Retina (tissue), 1 donor: ENCODE results near the gene CRTAC1.

Source experiments
- DNase-seq: peaks from one replicate; pipeline ENCODE4 v3.0.0-alpha.2; 2016

Gene CRTAC1

DNA sequence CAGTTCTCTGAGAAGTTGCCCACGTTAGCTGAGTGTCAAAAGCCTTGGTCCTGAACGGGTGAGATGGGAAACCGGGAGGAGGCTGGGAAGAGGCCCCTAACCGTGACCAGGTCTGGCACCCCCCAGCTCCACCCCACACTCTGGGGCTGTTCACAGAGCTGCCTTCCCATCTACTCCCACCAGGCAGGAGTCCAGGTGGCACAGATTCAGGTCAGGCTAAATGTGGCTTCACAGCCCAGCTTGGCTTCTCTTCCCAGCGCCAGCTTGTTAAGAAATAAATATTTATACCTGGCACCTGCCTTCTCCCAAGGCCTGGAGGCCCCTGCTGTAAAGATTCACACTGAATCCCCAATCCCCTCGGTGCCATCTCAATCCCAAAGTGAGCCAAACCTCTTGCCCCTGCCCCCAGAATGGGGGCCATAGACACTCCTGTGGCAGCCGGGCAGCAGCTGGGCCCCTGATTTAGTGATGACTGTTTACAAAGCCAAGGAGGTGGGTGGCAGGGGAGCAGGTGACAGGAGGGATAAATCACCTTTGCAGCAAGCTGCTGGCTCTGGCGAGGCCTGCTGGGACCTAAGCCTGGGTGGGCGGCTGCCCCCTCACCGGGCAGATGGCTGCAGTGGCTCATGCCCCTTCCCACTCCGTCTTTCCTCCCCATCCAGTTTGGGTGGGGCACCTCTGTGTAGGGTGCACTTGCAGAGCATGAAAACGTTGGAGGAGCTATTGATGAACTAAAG lies 108.2 kb downstream of the CRTAC1 start:
- no peak for DNase-seq

GRCh38 chr10:97921581-97922021 lies 108.8 kb downstream of the CRTAC1 start:
- DNase-seq: no peak

GRCh38 chr10:97920865-97921264 lies 109.6 kb downstream of the CRTAC1 start:
- DNase-seq: no peak

DNA sequence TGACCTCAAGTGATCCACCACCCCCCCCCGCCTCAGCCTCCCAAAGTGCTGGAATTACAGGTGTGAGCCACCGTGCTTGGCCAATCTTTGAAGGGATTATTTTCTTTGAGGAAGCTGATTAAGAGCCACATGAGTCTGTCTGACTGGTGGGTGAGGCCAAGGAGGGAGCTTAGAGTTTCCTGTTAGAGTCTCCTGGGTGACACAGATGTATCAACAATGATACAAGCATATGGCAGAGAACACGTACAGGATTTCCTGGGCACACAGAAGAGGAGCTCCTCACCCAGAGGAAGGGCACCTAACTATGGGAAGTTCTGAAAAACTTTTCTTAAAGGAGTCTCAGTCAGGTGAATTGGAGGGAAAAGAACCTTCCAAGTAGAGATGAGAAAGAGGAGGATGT lies 111.4 kb downstream of the CRTAC1 start:
- DNase-seq: no peak

DNA sequence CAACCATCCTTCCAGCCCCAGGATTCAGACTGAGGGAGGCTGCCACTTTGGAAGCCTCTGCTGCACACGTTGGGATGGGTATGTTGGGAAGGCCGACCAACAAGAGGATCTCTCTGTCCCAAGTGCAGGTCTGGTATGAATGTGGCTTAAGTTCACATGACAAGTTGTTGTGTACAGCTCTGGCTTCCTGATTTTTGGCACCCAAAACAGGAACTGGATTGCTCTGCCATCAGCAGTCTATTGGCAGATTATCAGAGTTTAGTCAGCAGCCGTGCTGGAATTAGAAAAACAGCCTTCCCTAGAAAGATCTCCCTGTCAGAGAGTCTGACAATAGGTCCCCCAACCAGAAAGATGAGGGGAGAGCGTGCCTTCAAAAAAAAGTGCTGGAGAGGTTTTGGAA lies 113.8 kb downstream of the CRTAC1 start:
- DNase-seq: no peak

GRCh38 chr10:97915346-97916131 lies 114.9 kb downstream of the CRTAC1 start:
- peak; percentile 31 for DNase-seq

DNA sequence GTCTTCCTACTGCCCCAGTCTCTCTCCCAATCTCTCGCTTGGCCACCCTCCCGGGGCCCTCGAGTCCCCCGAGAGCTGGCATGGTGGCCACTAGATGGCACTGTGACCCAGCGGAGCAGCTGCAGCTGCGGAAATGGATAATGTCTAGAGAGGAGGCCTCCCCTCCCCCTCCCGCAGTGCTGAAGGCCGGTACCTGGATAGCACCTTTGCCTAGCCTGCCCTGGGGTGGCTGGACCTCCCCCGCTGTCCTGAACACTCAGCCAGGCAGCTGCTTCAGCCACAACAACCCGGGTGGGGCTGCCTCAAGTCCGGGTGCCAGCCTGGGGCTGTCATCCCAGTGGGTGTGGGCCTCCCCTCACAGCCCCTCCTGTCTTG lies 115.6 kb downstream of the CRTAC1 start:
- DNase-seq: peak; percentile 89

DNA sequence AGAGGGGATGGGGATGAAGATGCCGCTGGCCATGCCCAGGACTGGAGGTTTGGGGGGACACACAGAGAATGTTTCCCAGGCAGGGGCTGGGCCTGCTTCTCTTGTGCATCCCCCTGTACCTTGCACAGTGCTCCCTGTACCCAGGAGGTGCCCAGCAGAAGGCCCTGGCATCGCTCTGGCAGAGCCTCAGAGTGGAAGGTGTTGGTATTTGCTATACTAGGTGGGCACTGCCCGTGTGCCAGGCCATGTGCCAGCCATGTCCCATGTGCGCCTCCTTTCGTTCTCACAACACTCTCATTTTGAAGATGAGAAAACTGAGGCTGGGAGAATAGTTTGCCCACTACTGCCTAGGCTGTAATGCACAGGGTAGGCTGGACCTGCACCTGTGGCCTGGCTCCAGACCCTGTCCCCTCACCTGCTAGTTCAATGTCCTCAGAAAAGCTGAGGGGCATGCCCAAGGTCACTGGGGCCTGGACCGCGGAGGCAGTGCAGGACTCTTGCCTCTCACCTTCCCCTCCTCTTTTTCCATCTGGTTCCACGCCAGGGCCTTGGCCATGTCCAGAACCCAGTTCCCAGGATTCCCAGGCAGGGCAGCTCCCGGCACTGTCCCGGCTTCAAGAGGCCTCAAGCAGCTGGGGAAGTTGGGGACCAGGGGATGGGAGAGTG lies 116.1 kb downstream of the CRTAC1 start:
- no peak for DNase-seq

DNA sequence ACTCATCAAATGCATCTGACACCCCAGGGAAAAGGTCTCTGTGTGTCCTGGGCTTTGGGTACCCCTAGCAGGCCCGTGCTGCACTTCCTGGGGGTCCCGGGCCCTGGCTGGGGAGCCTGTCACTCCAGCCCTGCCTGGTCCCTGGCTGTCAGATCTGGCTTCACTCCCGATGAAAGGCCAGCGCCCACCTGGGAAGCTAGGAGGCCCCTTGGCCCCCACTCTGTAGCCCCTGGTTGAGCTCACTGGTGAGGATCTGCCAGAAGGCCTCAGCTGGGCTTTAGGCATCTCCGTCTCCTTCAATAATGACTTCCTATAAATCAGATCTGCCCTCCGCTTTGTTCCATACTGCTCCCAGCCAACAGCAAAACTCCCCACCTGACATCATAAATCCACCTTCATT lies 116.8 kb downstream of the CRTAC1 start:
- no peak for DNase-seq

DNA sequence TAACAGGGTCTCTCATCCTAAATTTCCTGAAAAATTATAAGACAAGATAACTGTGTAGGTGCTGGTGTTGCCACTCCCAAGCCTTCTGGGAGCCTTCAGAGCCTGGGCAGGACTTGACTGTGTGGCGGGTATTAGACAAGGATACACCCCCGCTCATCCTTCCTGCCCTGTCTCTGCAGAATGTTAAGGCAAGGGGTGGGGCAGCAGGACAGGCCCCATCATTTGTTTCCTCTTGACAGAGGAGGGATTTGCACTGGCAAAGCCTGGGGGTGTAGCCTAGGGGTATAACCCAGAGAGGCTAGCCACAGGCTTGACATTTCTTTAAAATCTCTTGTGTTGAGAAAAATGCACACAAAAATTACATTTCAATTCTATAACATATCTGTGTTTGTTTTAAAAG lies 117.2 kb downstream of the CRTAC1 start:
- no peak for DNase-seq

DNA sequence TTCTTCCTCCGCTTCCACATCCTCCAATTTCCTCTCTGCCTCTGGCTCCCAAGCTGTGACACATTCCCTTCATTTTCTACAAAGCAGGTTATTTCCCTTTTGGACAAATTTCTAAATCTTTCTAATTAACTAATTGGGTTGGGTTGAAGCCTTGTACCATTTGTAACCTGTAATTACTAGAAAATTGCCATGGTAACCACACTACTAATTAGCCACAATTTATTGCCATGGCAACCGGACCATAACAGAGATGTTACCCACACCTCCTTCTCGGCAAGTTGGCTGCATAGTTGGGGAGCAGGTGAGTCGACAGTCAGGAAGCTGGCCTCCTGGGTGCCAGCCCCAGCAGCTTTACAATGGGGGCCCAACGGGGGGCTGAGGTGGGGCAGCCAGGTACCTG lies 119.2 kb downstream of the CRTAC1 start:
- DNase-seq: no peak

GRCh38 chr10:97910661-97911060 lies 119.8 kb downstream of the CRTAC1 start:
- DNase-seq: no peak

- no peak for DNase-seq
Measured at GRCh38 chr10:97907830-97908229, 122.6 kb downstream of the CRTAC1 start.

DNA sequence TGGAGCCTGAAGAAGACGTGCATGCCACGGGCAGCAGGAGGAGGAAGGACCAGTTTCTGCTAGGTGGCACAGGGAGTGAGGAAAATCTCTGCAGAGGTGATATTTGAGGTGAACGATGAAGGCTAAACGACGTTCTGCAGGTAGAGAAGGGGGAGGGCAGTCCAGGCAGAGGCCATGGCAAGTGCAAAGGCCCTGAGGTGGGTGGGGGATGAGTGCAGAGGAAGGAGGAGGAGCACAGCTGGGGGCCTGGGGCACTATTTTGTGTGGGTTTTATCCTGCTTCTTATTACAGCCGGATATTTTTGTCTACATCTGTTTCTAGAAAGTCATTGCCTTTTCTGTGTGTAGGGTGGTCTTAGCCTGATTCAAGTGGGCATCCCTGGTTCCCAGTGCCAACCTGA lies 123.2 kb downstream of the CRTAC1 start:
- DNase-seq: no peak

DNA sequence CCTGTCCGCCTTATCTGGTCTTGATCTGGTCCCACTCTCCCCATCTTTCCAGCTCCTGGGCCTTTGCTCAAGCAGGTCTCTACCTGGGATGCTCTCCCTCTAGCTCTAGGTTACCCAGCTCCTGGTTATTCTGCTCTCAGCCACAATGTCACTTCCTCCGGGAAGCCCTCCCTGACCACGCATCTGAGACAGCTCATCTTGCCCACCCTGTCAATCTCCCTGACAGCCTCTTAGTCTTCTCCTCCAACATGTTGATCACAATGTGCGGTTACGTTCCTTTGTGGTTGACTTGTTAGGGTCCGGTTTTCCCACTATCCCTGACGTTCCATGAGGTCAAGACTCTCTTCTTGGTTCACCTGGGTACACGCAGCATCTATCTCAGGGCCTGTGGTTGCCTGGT lies 125.1 kb downstream of the CRTAC1 start:
- DNase-seq: no peak

GRCh38 chr10:97904576-97904975 lies 125.8 kb downstream of the CRTAC1 start:
- DNase-seq: no peak

GRCh38 chr10:97904018-97904381 lies 126.4 kb downstream of the CRTAC1 start:
- DNase-seq: no peak

DNA sequence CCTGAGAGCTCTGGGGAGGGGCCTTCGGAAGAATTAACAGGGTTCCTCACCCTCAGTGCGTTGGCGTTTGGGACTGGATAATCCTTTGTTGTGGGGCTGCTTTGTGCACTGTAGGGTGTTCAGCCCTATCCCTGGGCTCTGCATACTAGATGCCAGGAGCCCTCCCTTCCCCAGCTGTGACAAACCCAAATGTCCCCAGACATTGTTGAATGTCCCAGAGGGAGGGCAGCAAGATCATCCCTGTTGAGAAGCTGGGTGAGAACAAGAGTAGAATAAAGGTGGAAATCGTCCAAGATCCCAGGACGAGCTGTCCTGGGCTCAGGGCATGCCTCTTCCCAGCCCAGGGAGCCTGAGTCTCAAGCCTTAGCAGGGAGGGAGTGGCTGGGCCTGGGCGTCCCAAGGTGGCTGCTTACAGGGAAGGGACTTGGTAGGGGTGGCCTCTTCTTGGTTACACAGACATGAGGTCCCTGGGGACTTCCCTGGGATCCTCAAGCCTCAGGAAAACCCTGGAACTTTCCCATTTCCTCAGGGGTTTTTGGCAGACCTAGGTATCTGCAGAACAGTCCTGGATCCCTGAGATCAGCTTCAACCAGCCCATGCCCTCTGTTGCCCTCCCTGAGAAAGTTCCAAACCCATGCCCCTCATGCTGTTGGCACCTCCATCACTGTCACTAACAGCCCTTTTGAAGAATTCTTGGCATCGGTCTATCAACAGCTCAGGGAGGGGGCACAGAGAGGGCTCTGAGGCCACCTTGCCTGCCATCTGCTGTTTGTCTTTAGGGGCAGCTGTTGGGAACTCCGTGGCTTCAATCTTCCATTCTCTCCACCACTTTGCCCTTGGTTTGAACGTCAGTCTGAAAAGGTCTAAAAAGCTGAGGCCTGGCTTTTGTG lies 127.0 kb downstream of the CRTAC1 start:
- no peak for DNase-seq

GRCh38 chr10:97901381-97901780 lies 129.0 kb downstream of the CRTAC1 start:
- no peak for DNase-seq

DNA sequence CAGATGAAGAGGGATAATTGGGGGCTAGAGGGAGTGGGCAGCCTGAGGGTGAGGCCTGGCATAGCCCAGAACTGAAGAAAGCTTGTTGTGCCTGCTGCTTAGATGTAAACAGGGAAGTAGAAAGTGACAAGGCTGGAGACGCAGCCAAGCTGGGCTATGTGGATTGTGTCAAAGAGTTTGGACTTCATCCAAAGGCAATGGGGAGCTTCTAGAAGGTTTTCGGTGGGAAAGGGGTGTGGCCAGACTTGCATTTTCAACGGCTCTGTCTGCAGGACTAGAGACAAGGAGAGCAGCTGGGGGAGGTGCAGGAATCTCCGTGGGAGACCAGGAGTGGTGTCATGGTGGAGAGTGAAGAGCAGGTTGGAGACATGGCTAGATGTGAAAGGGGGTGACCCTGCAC lies 132.0 kb downstream of the CRTAC1 start:
- no peak for DNase-seq

- DNase-seq: no peak
Measured at GRCh38 chr10:97896756-97897358, 133.6 kb downstream of the CRTAC1 start.

DNA sequence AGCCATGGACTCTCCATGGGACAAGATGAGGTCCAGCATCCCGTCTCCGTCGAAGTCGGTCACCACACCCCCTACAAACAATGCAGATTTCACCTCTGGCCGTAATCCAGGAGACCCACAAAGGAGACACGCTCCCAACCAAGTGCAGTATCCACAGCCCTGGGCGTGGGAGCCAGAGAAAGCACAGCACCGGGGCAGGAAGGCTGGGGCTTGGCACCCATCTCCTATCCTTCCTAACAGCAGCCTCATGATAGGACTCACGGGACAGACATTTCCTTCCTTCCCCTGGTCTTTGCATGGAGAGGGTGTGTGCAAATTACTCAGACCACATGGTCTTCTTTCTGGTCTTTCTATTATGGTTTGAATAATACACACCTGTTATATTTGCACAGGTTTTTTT lies 134.5 kb downstream of the CRTAC1 start:
- no peak for DNase-seq

GRCh38 chr10:97895084-97895483 lies 135.3 kb downstream of the CRTAC1 start:
- no peak for DNase-seq
